ENCODE measurements around the gene TIMP3. TPM values are rescaled to one million over a fixed set of nuclear protein-coding genes. Genes with fewer than 3 reads are reported as not detected.

Gene TIMP3
- total RNA-seq, 1 experiment from 2014 or later = 0.87 TPM

DNA sequence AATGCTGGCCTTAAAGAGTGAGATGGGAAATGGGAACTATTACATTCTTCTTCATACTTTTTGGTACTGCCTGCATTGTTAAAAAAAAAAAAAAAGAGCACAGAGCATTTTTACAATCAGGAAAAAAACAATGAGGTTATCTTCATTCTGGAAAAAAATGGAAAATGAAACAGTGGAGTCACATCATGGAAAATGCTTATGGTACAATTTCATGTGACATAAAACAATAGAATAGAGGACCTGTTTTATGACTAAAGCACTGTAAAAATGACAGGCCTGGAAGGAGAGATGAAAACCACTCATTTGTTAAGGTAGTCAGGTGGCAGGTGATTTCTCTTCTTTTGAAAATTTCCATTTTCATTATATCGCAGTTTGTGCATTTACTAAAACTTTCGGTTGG, 75.0 kb downstream of the TIMP3 start:
- Histone ChIP-seq H3K9me3 (ENCODE audit: control insufficient read depth, low read depth, low read length) (no peaks in the 10 kb centered on the region), H4K8ac (replicated peaks; ENCODE audit: insufficient read length, low read depth, low read length) (no peak overlapping the region)
- no peak overlapping the region for H3K27ac Mint-ChIP-seq

More for the DNA sequence above, 75.0 kb downstream of the TIMP3 start:
- no peak overlapping the region for H3T11ph ChIP-seq (ENCODE audit: low read length)
- H2AFZ ChIP-seq (ENCODE audit: low read length) = no peak overlapping the region
- no peak overlapping the region for H3K23ac ChIP-seq (ENCODE audit: insufficient read length, low read depth, low read length)
- H3K14ac ChIP-seq (ENCODE audit: insufficient read depth, low read length) = no peak overlapping the region
- H3K79me2 ChIP-seq (ENCODE audit: insufficient read depth, low read length) = no peaks in the 10 kb centered on the region
- H2AK5ac ChIP-seq (ENCODE audit: insufficient read length, low read length) = no peak overlapping the region
- no peak overlapping the region for H2BK120ac ChIP-seq (ENCODE audit: low read depth, low read length, poor library complexity, severe bottlenecking)
- H3K79me1 ChIP-seq (ENCODE audit: insufficient read depth, low read depth, low read length, poor library complexity, severe bottlenecking) = no peaks in the 10 kb centered on the region
- TF ChIP-seq, protein P1, sequence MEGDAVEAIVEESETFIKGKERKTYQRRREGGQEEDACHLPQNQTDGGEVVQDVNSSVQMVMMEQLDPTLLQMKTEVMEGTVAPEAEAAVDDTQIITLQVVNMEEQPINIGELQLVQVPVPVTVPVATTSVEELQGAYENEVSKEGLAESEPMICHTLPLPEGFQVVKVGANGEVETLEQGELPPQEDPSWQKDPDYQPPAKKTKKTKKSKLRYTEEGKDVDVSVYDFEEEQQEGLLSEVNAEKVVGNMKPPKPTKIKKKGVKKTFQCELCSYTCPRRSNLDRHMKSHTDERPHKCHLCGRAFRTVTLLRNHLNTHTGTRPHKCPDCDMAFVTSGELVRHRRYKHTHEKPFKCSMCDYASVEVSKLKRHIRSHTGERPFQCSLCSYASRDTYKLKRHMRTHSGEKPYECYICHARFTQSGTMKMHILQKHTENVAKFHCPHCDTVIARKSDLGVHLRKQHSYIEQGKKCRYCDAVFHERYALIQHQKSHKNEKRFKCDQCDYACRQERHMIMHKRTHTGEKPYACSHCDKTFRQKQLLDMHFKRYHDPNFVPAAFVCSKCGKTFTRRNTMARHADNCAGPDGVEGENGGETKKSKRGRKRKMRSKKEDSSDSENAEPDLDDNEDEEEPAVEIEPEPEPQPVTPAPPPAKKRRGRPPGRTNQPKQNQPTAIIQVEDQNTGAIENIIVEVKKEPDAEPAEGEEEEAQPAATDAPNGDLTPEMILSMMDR (conservative IDR thresholded peaks at IDR 0.05) = no peak
- no peak overlapping the region for H3K4ac ChIP-seq (ENCODE audit: low read depth, low read length)
- no peaks in the 10 kb centered on the region for H3K27me3 ChIP-seq (ENCODE audit: insufficient read depth, low read length)
- H4K20me1 ChIP-seq (ENCODE audit: control insufficient read depth, insufficient read depth, insufficient read length) = no peaks in the 10 kb centered on the region
- no peak overlapping the region for H2BK20ac ChIP-seq (ENCODE audit: low read depth, low read length, poor library complexity, severe bottlenecking)
- Mint-ChIP-seq H3K4me3 (no peak overlapping the region), H3K9me3 (no peaks in the 10 kb centered on the region), H3K27me3 (ENCODE audit: low read depth) (no peaks in the 10 kb centered on the region), H3K4me1 (peaks cover 2 to 5% of the 10 kb centered on the region in 2 experiments; a peak in 3 of 4 replicates), H3K36me3 (ENCODE audit: insufficient read depth in 1 of 3, low read depth in 3 of 3) (peaks cover 0 to 22% (median 5%) of the 10 kb centered on the region in 3 experiments; a peak in 4 of 7 replicates)
- H2BK5ac ChIP-seq (ENCODE audit: insufficient read length, low read length) = no peak overlapping the region
- H3K27ac ChIP-seq (ENCODE audit: insufficient read length, low read depth, low read length) = no peak overlapping the region
- H3K23me2 ChIP-seq (ENCODE audit: insufficient read length, low read depth, low read length, poor library complexity, severe bottlenecking) = no peaks in the 10 kb centered on the region
- H3K9ac ChIP-seq (ENCODE audit: extremely low read depth, insufficient read length, low read length) = no peak overlapping the region
- H4K91ac ChIP-seq (ENCODE audit: insufficient read length, low read depth, low read length) = no peak overlapping the region
- no peak overlapping the region for H2BK12ac ChIP-seq (ENCODE audit: insufficient read length, low read depth, low read length)
- no peak overlapping the region for H2BK15ac ChIP-seq (ENCODE audit: low read depth, low read length)
- no CpG with 5 or more reads among the region's 2 CpGs for WGBS (ENCODE audit: extremely low coverage, insufficient read length, low lambda C conversion rate)
- no peak overlapping the region for H3K4me2 ChIP-seq (ENCODE audit: insufficient read depth, insufficient read length, low read length)
- no peak overlapping the region for H3K18ac ChIP-seq (ENCODE audit: insufficient read length, low read depth, low read length)
- no peak for DNase-seq
- H3K4me1 ChIP-seq (ENCODE audit: insufficient read depth, low read length) = no peaks in the 10 kb centered on the region
- H4K5ac ChIP-seq (ENCODE audit: insufficient read length, low read depth, low read length) = no peak overlapping the region
- H3K56ac ChIP-seq (ENCODE audit: insufficient read length, low read depth, low read length) = no peak overlapping the region
